ENCODE data around the gene MSL1.

The MSL1 gene

GRCh38 chr17:40124279-40125141, 2.7 kb downstream of the MSL1 start:
- Histone ChIP-seq H3K27ac (ENCODE audit: low read depth, low read length) (peak overlapping the region; percentile 25; the same call in 1 of the 2 replicates), H3K4me3 (ENCODE audit: insufficient read depth, low read length, poor library complexity, severe bottlenecking) (peak overlapping the region; percentile 73), H3K9ac (ENCODE audit: low read length) (peak overlapping the region; percentile 98), H3K79me2 (ENCODE audit: insufficient read depth, low read length) (peaks cover 50% of the 10 kb centered on the region), H3K9me2 (replicated peaks; ENCODE audit: insufficient read depth, low read length) (no peaks in the 10 kb centered on the region), H3K36me3 (ENCODE audit: low read length) (peaks cover 18% of the 10 kb centered on the region; the same call in 1 of the 2 replicates), H4K20me1 (ENCODE audit: low read depth, low read length) (peaks cover 4% of the 10 kb centered on the region; the same call in 1 of the 2 replicates), H3K27me3 (ENCODE audit: low read length) (no peaks in the 10 kb centered on the region), H3K9me3 (ENCODE audit: insufficient read depth, low read length) (no peaks in the 10 kb centered on the region), H3K4me2 (ENCODE audit: low read depth, low read length, poor library complexity, severe bottlenecking) (peak overlapping the region; percentile 85), H2AFZ (ENCODE audit: low read depth, low read length, severe bottlenecking) (no peak overlapping the region), H3F3A (ENCODE audit: insufficient read depth) (peaks cover 10% of the 10 kb centered on the region)
- TF ChIP-seq CTCF (IDR thresholded peaks at IDR 0.05; ENCODE audit: insufficient read depth, low read length, poor library complexity, severe bottlenecking), result no peak
- TF ChIP-seq EZH2phosphoT487 (conservative IDR thresholded peaks at IDR 0.05; ENCODE audit: low read length), result no peak

- Histone ChIP-seq H3F3A (ENCODE audit: insufficient read depth) (peaks cover 9% of the 10 kb centered on the region; the same call in 1 of the 2 replicates), H3K4me3 (ENCODE audit: insufficient read depth, low read length, poor library complexity, severe bottlenecking) (no peak overlapping the region), H3K79me2 (ENCODE audit: insufficient read depth, low read length) (peaks cover 41% of the 10 kb centered on the region), H4K20me1 (ENCODE audit: low read depth, low read length) (peaks cover 4% of the 10 kb centered on the region; the same call in 1 of the 2 replicates), H3K9ac (ENCODE audit: low read length) (no peak overlapping the region), H3K36me3 (ENCODE audit: low read length) (peaks cover 59% of the 10 kb centered on the region), H3K27me3 (ENCODE audit: low read length) (no peaks in the 10 kb centered on the region), H2AFZ (ENCODE audit: low read depth, low read length, severe bottlenecking) (no peak overlapping the region), H3K9me2 (replicated peaks; ENCODE audit: insufficient read depth, low read length) (no peaks in the 10 kb centered on the region), H3K27ac (ENCODE audit: low read depth, low read length) (no peak overlapping the region), H3K9me3 (ENCODE audit: insufficient read depth, low read length) (no peaks in the 10 kb centered on the region), H3K4me2 (ENCODE audit: low read depth, low read length, poor library complexity, severe bottlenecking) (no peak overlapping the region)
- TF ChIP-seq CTCF (IDR thresholded peaks at IDR 0.05; ENCODE audit: insufficient read depth, low read length, poor library complexity, severe bottlenecking) (no peak), EZH2phosphoT487 (conservative IDR thresholded peaks at IDR 0.05; ENCODE audit: low read length) (no peak)
Measured at GRCh38 chr17:40129498-40129897, 7.7 kb downstream of the MSL1 start.

- Histone ChIP-seq H3K9ac (ENCODE audit: low read length) (no peak overlapping the region), H3K4me3 (ENCODE audit: insufficient read depth, low read length, poor library complexity, severe bottlenecking) (no peak overlapping the region), H3K9me2 (replicated peaks; ENCODE audit: insufficient read depth, low read length) (no peaks in the 10 kb centered on the region), H3K36me3 (ENCODE audit: low read length) (peaks cover 64% of the 10 kb centered on the region), H3K4me2 (ENCODE audit: low read depth, low read length, poor library complexity, severe bottlenecking) (no peak overlapping the region), H3K79me2 (ENCODE audit: insufficient read depth, low read length) (peaks cover 31% of the 10 kb centered on the region), H3F3A (ENCODE audit: insufficient read depth) (peaks cover 11% of the 10 kb centered on the region; the same call in 1 of the 2 replicates), H2AFZ (ENCODE audit: low read depth, low read length, severe bottlenecking) (no peak overlapping the region), H3K9me3 (ENCODE audit: insufficient read depth, low read length) (no peaks in the 10 kb centered on the region), H3K27me3 (ENCODE audit: low read length) (no peaks in the 10 kb centered on the region), H3K27ac (ENCODE audit: low read depth, low read length) (no peak overlapping the region), H4K20me1 (ENCODE audit: low read depth, low read length) (no peaks in the 10 kb centered on the region)
- TF ChIP-seq CTCF (IDR thresholded peaks at IDR 0.05; ENCODE audit: insufficient read depth, low read length, poor library complexity, severe bottlenecking) (no peak), EZH2phosphoT487 (conservative IDR thresholded peaks at IDR 0.05; ENCODE audit: low read length) (no peak)
Measured at GRCh38 chr17:40130352-40131042, 8.7 kb downstream of the MSL1 start.

Data from SU-DHL-6 (cell line).